HepG2 (cell line): Measurements from ENCODE around the gene QPCT. TPM values are rescaled to one million over a fixed set of nuclear protein-coding genes. Genes with fewer than 3 reads are reported as not detected.

Experiments used
- ADNP ChIP-seq: sonication (generic); formaldehyde crosslinking; IDR thresholded peaks from 2 replicates; pipeline ENCODE4 v1.4.0; 2020; ENCODE audit warnings: missing genetic modification reagents
- ARID5B ChIP-seq: IDR thresholded peaks from 2 replicates; pipeline ENCODE4 v1.4.0; 2020; ENCODE audit warnings: mild to moderate bottlenecking, missing genetic modification reagents
- CHD2 ChIP-seq: IDR thresholded peaks from 2 replicates; pipeline ENCODE4 v1.6.1; 2011; ENCODE audit warnings: low read depth, low read length, improper control_type of control experiment
- DZIP1 ChIP-seq: sonication (generic); formaldehyde crosslinking; IDR thresholded peaks from 2 replicates; pipeline ENCODE4 v1.5.0; 2020; ENCODE audit warnings: mild to moderate bottlenecking, missing genetic modification reagents
- FOXC1 ChIP-seq: sonication (generic); formaldehyde crosslinking; IDR thresholded peaks from 2 replicates; pipeline ENCODE4 v1.8.0; 2022; ENCODE audit warnings: mild to moderate bottlenecking, missing genetic modification reagents, borderline replicate concordance
- IRF9 ChIP-seq: sonication (generic); formaldehyde crosslinking; IDR thresholded peaks from 2 replicates; pipeline ENCODE4 v1.8.0; 2022; ENCODE audit warnings: missing genetic modification reagents, mild to moderate bottlenecking, borderline replicate concordance
- PLSCR1 ChIP-seq: sonication (generic); formaldehyde crosslinking; IDR thresholded peaks from 2 replicates; pipeline ENCODE4 v1.5.0; 2020; ENCODE audit warnings: missing genetic modification reagents, mild to moderate bottlenecking, borderline replicate concordance
- SP1 ChIP-seq, 2 experiments: fragments of 450-650 bp in 1 of 2; sonication (generic) in 1 of 2; formaldehyde crosslinking in 1 of 2; IDR thresholded peaks; 2 replicates each; pipeline versions ENCODE4 v1.4.0 to v1.6.1; 2016 to 2020; ENCODE audit warnings: missing genetic modification reagents in 1 of 2
- USF2 ChIP-seq, 2 experiments: sonication (generic) in 1 of 2; formaldehyde crosslinking in 1 of 2; IDR thresholded peaks; 2 replicates each; pipeline versions ENCODE4 v1.5.1 to v1.6.1; 2011 to 2020; ENCODE audit warnings: borderline replicate concordance in 1 of 2, low read depth in 1 of 2, low read length in 1 of 2, mild to moderate bottlenecking in 1 of 2, missing genetic modification reagents in 1 of 2, moderate library complexity in 1 of 2
- ZNF329 ChIP-seq: sonication (generic); formaldehyde crosslinking; IDR thresholded peaks from 2 replicates; pipeline ENCODE4 v1.9.0; 2021; ENCODE audit warnings: low read depth, mild to moderate bottlenecking, missing genetic modification reagents
- ZNF446 ChIP-seq: sonication (generic); formaldehyde crosslinking; IDR thresholded peaks from 2 replicates; pipeline ENCODE4 v1.5.0; 2020; ENCODE audit warnings: mild to moderate bottlenecking, missing genetic modification reagents
- ZNF460 ChIP-seq: sonication (generic); formaldehyde crosslinking; IDR thresholded peaks from 2 replicates; pipeline ENCODE4 v1.5.1; 2020; ENCODE audit warnings: missing genetic modification reagents, mild to moderate bottlenecking, borderline replicate concordance
- ZNF484 ChIP-seq: sonication (generic); formaldehyde crosslinking; IDR thresholded peaks from 2 replicates; pipeline ENCODE4 v1.5.1; 2020; ENCODE audit warnings: mild to moderate bottlenecking, low read depth, missing genetic modification reagents, borderline replicate concordance
- ZNF713 ChIP-seq: sonication (generic); formaldehyde crosslinking; IDR thresholded peaks from 2 replicates; pipeline ENCODE4 v1.4.0; 2020; ENCODE audit warnings: mild to moderate bottlenecking, missing genetic modification reagents
- ZNF740 ChIP-seq: sonication (generic); formaldehyde crosslinking; IDR thresholded peaks from 2 replicates; pipeline ENCODE4 v1.4.0; 2020; ENCODE audit warnings: missing genetic modification reagents
- polyA plus RNA-seq, 8 experiments: library from polyadenylated mRNA; depleted of rRNA in 3 of 8; stranded (reverse) in 7 of 8; unstranded in 1 of 8; fragments of >200 nt; fragmentation: Illumina TruSeq in 4 of 8; extraction: Trizol in 4 of 8; gene quantifications; 2 replicates each; pipeline versions ENCODE4 v1.2.1 to v1.2.3, GENCODE V29; 2011 to 2016; ENCODE audit warnings: low read depth in 4 of 8, missing spikeins in 1 of 8, mixed read lengths in 1 of 8; ENCODE audit not compliant: insufficient read depth in 1 of 8
- total RNA-seq, 5 experiments: library from RNA; depleted of rRNA; stranded (reverse); fragments of >200 nt; fragmentation: Illumina TruSeq; extraction: Trizol; gene quantifications; 2 replicates each; pipeline ENCODE4 v1.2.3, GENCODE V29; 2016; ENCODE audit warnings: low read depth in 1 of 5

Gene QPCT
- total and polyA plus RNA-seq, 2 of the 13 experiments (the other 11 are each of a cell fraction or from before 2014, with no cell fraction given) = 0.77 to 1.2 TPM

- no peak for TF ChIP-seq SP1 (IDR thresholded peaks at IDR 0.05)
- no peak for TF ChIP-seq SP1 (CRISPR knock-in tag; IDR thresholded peaks at IDR 0.05)
- no peak for TF ChIP-seq DZIP1
- TF ChIP-seq ZNF446 (CRISPR knock-in tag) = no peak
- TF ChIP-seq PLSCR1 (CRISPR knock-in tag) = no peak
- no peak for TF ChIP-seq ZNF484 (CRISPR knock-in tag)
- TF ChIP-seq USF2 (IDR thresholded peaks at IDR 0.05; ENCODE audit: low read depth, low read length) = no peak
- TF ChIP-seq USF2 (CRISPR knock-in tag; IDR thresholded peaks at IDR 0.05; ENCODE audit: borderline replicate concordance) = no peak
- TF ChIP-seq ZNF460 (CRISPR knock-in tag) = peak; percentile 95
- no peak for TF ChIP-seq ZNF329
- 0 out of 2 replicates have a peak, but pooled peaks have one; percentile 1 for TF ChIP-seq FOXC1 (CRISPR knock-in tag)
- no peak for TF ChIP-seq CHD2
- no peak for TF ChIP-seq ADNP (CRISPR knock-in tag)
- no peak for TF ChIP-seq ARID5B (CRISPR knock-in tag)
- no peak for TF ChIP-seq ZNF740 (CRISPR knock-in tag)
- no peak for TF ChIP-seq ZNF713
- TF ChIP-seq IRF9 = no peak
These were observed 18.8 kb upstream of the QPCT start (continued) for GRCh38 chr2:37325625-37326071.
